ENCODE measurements around the gene ASAP2.

ASAP2 gene

DNA sequence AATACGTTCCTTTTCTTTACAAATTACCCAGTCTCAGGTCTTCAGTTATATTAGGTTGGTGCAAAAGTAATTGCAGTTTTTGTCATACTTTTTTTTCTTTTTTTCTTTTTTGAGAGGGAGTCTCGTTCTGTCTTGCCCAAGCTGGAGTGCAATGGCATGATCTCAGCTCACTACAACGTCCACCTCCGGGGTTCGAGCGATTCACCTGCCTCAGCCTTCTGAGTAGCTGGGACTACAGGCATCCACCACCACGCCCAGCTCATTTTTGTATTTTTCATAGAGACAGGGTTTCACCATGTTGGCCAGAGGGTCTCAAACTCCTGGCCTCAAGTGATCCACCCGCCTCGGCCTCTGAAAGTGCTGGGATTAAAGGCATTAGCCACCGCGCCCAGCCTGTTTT is 43.8 kb upstream of the ASAP2 start:
- Histone ChIP-seq H3K79me2 (ENCODE audit: insufficient read depth, low read length) (no peaks in the 10 kb centered on the region), H3K4me2 (ENCODE audit: low read depth, low read length, poor library complexity, severe bottlenecking) (no peak overlapping the region), H3K27me3 (ENCODE audit: insufficient read depth, low read length, poor library complexity, severe bottlenecking) (no peaks in the 10 kb centered on the region), H3K4me3 (ENCODE audit: low read length, poor library complexity, severe bottlenecking) (no peak overlapping the region), H3F3A (ENCODE audit: low read depth) (no peaks in the 10 kb centered on the region), H3K4me1 (ENCODE audit: insufficient read depth, low read length, poor library complexity, severe bottlenecking) (no peaks in the 10 kb centered on the region), H3K9me3 (ENCODE audit: insufficient read depth, low read depth, low read length) (no peaks in the 10 kb centered on the region), H3K36me3 (ENCODE audit: insufficient read depth, low read length) (no peaks in the 10 kb centered on the region), H3K9me2 (replicated peaks; ENCODE audit: low read depth, low read length) (no peaks in the 10 kb centered on the region), H2AFZ (ENCODE audit: low read length) (no peak overlapping the region), H4K20me1 (ENCODE audit: insufficient read depth, low read length, poor library complexity, severe bottlenecking) (no peaks in the 10 kb centered on the region), H3K9ac (ENCODE audit: low read depth, low read length, poor library complexity, severe bottlenecking) (no peak overlapping the region)
- no peak for TF ChIP-seq EZH2phosphoT487 (IDR thresholded peaks at IDR 0.05; ENCODE audit: borderline replicate concordance)
- TF ChIP-seq, protein P1, sequence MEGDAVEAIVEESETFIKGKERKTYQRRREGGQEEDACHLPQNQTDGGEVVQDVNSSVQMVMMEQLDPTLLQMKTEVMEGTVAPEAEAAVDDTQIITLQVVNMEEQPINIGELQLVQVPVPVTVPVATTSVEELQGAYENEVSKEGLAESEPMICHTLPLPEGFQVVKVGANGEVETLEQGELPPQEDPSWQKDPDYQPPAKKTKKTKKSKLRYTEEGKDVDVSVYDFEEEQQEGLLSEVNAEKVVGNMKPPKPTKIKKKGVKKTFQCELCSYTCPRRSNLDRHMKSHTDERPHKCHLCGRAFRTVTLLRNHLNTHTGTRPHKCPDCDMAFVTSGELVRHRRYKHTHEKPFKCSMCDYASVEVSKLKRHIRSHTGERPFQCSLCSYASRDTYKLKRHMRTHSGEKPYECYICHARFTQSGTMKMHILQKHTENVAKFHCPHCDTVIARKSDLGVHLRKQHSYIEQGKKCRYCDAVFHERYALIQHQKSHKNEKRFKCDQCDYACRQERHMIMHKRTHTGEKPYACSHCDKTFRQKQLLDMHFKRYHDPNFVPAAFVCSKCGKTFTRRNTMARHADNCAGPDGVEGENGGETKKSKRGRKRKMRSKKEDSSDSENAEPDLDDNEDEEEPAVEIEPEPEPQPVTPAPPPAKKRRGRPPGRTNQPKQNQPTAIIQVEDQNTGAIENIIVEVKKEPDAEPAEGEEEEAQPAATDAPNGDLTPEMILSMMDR (conservative IDR thresholded peaks at IDR 0.05; ENCODE audit: low read length), result no peak

DNA sequence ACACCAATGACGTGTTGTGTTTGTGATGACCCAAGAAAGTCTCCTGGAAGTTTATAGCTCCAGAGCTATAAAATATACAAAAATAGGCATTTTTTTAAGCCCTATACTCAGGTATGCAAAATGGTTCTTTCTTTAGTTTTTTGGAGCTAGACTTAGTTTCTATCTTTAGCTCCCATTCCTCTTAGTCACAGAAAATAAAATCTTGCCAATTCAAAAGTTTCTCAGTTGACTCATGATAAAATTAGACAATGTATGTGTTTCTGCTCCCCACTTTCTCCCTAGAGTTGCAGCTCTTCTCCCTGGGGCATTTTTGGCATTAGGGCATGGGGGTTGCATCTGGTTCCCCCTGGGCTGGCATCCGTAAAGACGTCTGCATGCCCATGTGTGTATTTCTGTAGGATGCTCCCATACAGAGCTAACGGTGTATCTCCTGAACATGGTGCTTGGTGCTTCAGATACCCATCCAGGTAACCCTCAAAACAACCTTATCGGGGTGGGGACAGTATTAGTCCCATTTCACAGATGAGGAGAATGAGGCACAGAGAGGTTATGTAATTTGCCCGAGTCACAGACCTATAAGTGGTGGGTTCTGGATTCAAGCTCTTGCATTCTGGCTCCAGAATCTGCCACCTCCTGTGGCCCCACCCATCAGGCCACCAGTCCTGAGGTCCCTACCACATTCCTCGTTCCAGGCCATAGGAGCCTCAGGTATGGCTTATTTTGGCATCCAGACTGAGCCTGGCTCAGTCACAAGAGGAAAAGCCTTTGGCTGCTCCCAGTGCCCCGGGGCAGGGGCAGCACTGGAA is 43.1 kb upstream of the ASAP2 start:
- no peaks in the 10 kb centered on the region for H3K27me3 ChIP-seq (ENCODE audit: insufficient read depth, low read length, poor library complexity, severe bottlenecking)
- no peak overlapping the region for H3K4me3 ChIP-seq (ENCODE audit: low read length, poor library complexity, severe bottlenecking)
- no peak overlapping the region for H2AFZ ChIP-seq (ENCODE audit: low read length)
- no peaks in the 10 kb centered on the region for H3K9me3 ChIP-seq (ENCODE audit: insufficient read depth, low read depth, low read length)
- H3K4me1 ChIP-seq (ENCODE audit: insufficient read depth, low read length, poor library complexity, severe bottlenecking), result no peaks in the 10 kb centered on the region
- H3K9me2 ChIP-seq (replicated peaks; ENCODE audit: low read depth, low read length), result no peaks in the 10 kb centered on the region
- H3K9ac ChIP-seq (ENCODE audit: low read depth, low read length, poor library complexity, severe bottlenecking), result no peak overlapping the region
- H3K4me2 ChIP-seq (ENCODE audit: low read depth, low read length, poor library complexity, severe bottlenecking), result no peak overlapping the region
- TF ChIP-seq EZH2phosphoT487 (IDR thresholded peaks at IDR 0.05; ENCODE audit: borderline replicate concordance), result no peak
- TF ChIP-seq, protein P1 (conservative IDR thresholded peaks at IDR 0.05; ENCODE audit: low read length), result no peak
- H3F3A ChIP-seq (ENCODE audit: low read depth), result no peaks in the 10 kb centered on the region
- H4K20me1 ChIP-seq (ENCODE audit: insufficient read depth, low read length, poor library complexity, severe bottlenecking), result no peaks in the 10 kb centered on the region
- H3K79me2 ChIP-seq (ENCODE audit: insufficient read depth, low read length), result no peaks in the 10 kb centered on the region
- H3K36me3 ChIP-seq (ENCODE audit: insufficient read depth, low read length), result no peaks in the 10 kb centered on the region

DNA sequence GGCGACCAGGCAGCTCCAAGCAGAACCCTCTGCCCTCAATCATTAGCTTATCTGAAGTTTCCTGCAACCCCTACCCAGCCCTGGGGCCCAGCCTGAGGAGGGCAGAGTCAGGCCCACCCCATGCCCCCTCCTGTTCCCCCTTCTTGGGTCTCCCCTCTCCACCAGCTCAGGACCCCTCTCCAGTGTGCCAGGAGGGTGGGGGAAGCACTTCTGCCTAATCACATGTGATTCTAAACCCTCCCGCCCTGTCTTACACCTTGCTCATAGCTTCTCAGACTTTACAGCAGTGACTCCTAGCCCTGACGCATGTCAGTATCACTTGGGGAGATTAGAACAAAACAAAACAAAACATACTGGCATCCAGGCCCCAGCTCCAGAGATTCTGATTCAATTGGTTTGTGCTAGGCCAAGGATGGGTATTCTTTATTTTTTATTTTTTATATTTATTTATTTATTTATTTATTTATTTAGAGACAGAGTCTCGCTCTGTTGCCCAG is 42.5 kb upstream of the ASAP2 start:
- Histone ChIP-seq H3K4me1 (ENCODE audit: insufficient read depth, low read length, poor library complexity, severe bottlenecking) (no peaks in the 10 kb centered on the region), H3K4me3 (ENCODE audit: low read length, poor library complexity, severe bottlenecking) (no peak overlapping the region), H3K4me2 (ENCODE audit: low read depth, low read length, poor library complexity, severe bottlenecking) (no peak overlapping the region)

More for the DNA sequence above, 42.5 kb upstream of the ASAP2 start:
- H3F3A ChIP-seq (ENCODE audit: low read depth), result no peaks in the 10 kb centered on the region
- H3K27me3 ChIP-seq (ENCODE audit: insufficient read depth, low read length, poor library complexity, severe bottlenecking), result no peaks in the 10 kb centered on the region
- H4K20me1 ChIP-seq (ENCODE audit: insufficient read depth, low read length, poor library complexity, severe bottlenecking), result no peaks in the 10 kb centered on the region
- H3K79me2 ChIP-seq (ENCODE audit: insufficient read depth, low read length), result no peaks in the 10 kb centered on the region
- no peaks in the 10 kb centered on the region for H3K9me2 ChIP-seq (replicated peaks; ENCODE audit: low read depth, low read length)
- no peak overlapping the region for H3K9ac ChIP-seq (ENCODE audit: low read depth, low read length, poor library complexity, severe bottlenecking)
- H3K9me3 ChIP-seq (ENCODE audit: insufficient read depth, low read depth, low read length), result no peaks in the 10 kb centered on the region
- no peak for TF ChIP-seq EZH2phosphoT487 (IDR thresholded peaks at IDR 0.05; ENCODE audit: borderline replicate concordance)
- TF ChIP-seq, protein P1 (conservative IDR thresholded peaks at IDR 0.05; ENCODE audit: low read length), result no peak
- no peak overlapping the region for H2AFZ ChIP-seq (ENCODE audit: low read length)
- no peaks in the 10 kb centered on the region for H3K36me3 ChIP-seq (ENCODE audit: insufficient read depth, low read length)
